H1 (cell line): ENCODE data around the gene SWI5. TPM values are rescaled to one million over a fixed set of nuclear protein-coding genes. Genes with fewer than 3 reads are reported as not detected.

ENCODE experiments used
- BACH1 ChIP-seq: IDR thresholded peaks from 2 replicates; pipeline ENCODE4 v1.6.1; 2012; ENCODE audit warnings: low read length, improper control_type of control experiment
- CBX8 ChIP-seq: fragments of 300-800, 300-1000 bp; sonication (generic); IDR thresholded peaks from 2 replicates; pipeline ENCODE4 v1.7.1; 2016; ENCODE audit warnings: low read depth, low read length, borderline replicate concordance
- GABPA ChIP-seq: IDR thresholded peaks from 2 replicates; pipeline ENCODE4 v1.6.1; 2011; ENCODE audit warnings: mild to moderate bottlenecking, low read length, moderate library complexity, borderline replicate concordance; ENCODE audit not compliant: insufficient read depth
- JUND ChIP-seq: IDR thresholded peaks from 2 replicates; pipeline ENCODE4 v1.6.1; 2011; ENCODE audit warnings: mild to moderate bottlenecking, improper control_type of control experiment, low read length
- KDM5A ChIP-seq: fragments of 200-600 bp; IDR thresholded peaks from 2 replicates; pipeline ENCODE4 v1.7.1; 2012; ENCODE audit warnings: mild to moderate bottlenecking, low read length, inconsistent platforms, mixed read lengths
- POLR2A ChIP-seq, 2 experiments: IDR thresholded peaks; 1 replicate in 1 of 2; 2 replicates in 1 of 2; pipeline ENCODE4 v1.6.1; 2011; ENCODE audit warnings: low read depth in 2 of 2, low read length in 2 of 2, mild to moderate bottlenecking in 2 of 2; ENCODE audit errors: control extremely low read depth in 1 of 2
- POLR2AphosphoS5 ChIP-seq: IDR thresholded peaks from 2 replicates; pipeline ENCODE4 v1.6.1; 2011; ENCODE audit warnings: low read depth, low read length
- SIN3A ChIP-seq, 2 experiments: IDR thresholded peaks in 1 of 2; conservative IDR thresholded peaks in 1 of 2; 2 replicates each; pipeline ENCODE4 v1.6.1; 2011 to 2012; ENCODE audit warnings: low read length in 2 of 2, improper control_type of control experiment in 1 of 2, low read depth in 1 of 2, mild to moderate bottlenecking in 1 of 2
- YY1 ChIP-seq: IDR thresholded peaks from 2 replicates; pipeline ENCODE4 v1.6.1; 2011; ENCODE audit warnings: low read depth, mild to moderate bottlenecking, low read length
- polyA plus RNA-seq, 7 experiments: library from polyadenylated mRNA; depleted of rRNA in 3 of 7; stranded (reverse) in 5 of 7; unstranded in 2 of 7; fragments of >200 nt in 5 of 7; fragments of 200-250 nt in 2 of 7; gene quantifications; 1 replicate in 5 of 7; 2 replicates in 1 of 7; 4 replicates in 1 of 7; pipeline versions ENCODE4 v1.2.1 to v1.2.3, GENCODE V29; 2011 to 2013; ENCODE audit warnings: missing spikeins in 2 of 7, mixed read lengths in 2 of 7
- total RNA-seq: library from RNA; stranded (reverse); fragmentation: NEBNext Ultra II Directional; extraction: Animal tissue kit (Norgen Biotek cat#: 25700); gene quantifications from 2 replicates; pipeline ENCODE4 v1.2.1, GENCODE V29; 2021
- TF ChIP-seq, protein P1 (sequence below): fragments of 300-600 bp; sonication (generic); IDR thresholded peaks from 2 replicates; pipeline ENCODE4 v1.7.1; 2012; ENCODE audit warnings: low read length, moderate library complexity, mild to moderate bottlenecking, inconsistent platforms; ENCODE audit not compliant: insufficient replicate concordance
- TF ChIP-seq, protein P2 (sequence below): IDR thresholded peaks from 2 replicates; pipeline ENCODE4 v1.6.1; 2012; ENCODE audit warnings: low read length, inconsistent platforms

SWI5 gene
- total and polyA plus RNA-seq, 2 of the 8 experiments (the other 6 are each of a cell fraction or from before 2014, with no cell fraction given): 29.0 to 59.5 TPM

DNA sequence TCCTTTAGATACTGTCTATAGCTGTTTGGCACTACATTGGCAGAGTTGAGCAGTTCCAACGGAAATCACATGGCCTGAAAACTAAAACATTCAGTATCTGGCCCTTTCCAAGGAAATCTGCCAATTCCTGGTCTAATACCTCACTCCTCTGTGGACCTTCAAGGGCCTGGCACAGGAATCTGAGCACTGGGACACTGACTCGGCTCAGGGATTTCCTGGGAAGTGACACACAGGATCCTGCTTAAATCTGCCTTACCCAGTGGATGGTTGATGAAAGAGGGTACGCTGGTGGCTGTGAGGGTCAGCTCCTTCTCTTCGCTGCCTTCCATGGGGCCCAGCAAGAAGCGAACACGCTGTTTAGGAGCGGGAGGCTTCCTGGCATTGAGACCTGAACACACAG, 45.3 kb downstream of the SWI5 start (continued):
- TF ChIP-seq, protein P1, sequence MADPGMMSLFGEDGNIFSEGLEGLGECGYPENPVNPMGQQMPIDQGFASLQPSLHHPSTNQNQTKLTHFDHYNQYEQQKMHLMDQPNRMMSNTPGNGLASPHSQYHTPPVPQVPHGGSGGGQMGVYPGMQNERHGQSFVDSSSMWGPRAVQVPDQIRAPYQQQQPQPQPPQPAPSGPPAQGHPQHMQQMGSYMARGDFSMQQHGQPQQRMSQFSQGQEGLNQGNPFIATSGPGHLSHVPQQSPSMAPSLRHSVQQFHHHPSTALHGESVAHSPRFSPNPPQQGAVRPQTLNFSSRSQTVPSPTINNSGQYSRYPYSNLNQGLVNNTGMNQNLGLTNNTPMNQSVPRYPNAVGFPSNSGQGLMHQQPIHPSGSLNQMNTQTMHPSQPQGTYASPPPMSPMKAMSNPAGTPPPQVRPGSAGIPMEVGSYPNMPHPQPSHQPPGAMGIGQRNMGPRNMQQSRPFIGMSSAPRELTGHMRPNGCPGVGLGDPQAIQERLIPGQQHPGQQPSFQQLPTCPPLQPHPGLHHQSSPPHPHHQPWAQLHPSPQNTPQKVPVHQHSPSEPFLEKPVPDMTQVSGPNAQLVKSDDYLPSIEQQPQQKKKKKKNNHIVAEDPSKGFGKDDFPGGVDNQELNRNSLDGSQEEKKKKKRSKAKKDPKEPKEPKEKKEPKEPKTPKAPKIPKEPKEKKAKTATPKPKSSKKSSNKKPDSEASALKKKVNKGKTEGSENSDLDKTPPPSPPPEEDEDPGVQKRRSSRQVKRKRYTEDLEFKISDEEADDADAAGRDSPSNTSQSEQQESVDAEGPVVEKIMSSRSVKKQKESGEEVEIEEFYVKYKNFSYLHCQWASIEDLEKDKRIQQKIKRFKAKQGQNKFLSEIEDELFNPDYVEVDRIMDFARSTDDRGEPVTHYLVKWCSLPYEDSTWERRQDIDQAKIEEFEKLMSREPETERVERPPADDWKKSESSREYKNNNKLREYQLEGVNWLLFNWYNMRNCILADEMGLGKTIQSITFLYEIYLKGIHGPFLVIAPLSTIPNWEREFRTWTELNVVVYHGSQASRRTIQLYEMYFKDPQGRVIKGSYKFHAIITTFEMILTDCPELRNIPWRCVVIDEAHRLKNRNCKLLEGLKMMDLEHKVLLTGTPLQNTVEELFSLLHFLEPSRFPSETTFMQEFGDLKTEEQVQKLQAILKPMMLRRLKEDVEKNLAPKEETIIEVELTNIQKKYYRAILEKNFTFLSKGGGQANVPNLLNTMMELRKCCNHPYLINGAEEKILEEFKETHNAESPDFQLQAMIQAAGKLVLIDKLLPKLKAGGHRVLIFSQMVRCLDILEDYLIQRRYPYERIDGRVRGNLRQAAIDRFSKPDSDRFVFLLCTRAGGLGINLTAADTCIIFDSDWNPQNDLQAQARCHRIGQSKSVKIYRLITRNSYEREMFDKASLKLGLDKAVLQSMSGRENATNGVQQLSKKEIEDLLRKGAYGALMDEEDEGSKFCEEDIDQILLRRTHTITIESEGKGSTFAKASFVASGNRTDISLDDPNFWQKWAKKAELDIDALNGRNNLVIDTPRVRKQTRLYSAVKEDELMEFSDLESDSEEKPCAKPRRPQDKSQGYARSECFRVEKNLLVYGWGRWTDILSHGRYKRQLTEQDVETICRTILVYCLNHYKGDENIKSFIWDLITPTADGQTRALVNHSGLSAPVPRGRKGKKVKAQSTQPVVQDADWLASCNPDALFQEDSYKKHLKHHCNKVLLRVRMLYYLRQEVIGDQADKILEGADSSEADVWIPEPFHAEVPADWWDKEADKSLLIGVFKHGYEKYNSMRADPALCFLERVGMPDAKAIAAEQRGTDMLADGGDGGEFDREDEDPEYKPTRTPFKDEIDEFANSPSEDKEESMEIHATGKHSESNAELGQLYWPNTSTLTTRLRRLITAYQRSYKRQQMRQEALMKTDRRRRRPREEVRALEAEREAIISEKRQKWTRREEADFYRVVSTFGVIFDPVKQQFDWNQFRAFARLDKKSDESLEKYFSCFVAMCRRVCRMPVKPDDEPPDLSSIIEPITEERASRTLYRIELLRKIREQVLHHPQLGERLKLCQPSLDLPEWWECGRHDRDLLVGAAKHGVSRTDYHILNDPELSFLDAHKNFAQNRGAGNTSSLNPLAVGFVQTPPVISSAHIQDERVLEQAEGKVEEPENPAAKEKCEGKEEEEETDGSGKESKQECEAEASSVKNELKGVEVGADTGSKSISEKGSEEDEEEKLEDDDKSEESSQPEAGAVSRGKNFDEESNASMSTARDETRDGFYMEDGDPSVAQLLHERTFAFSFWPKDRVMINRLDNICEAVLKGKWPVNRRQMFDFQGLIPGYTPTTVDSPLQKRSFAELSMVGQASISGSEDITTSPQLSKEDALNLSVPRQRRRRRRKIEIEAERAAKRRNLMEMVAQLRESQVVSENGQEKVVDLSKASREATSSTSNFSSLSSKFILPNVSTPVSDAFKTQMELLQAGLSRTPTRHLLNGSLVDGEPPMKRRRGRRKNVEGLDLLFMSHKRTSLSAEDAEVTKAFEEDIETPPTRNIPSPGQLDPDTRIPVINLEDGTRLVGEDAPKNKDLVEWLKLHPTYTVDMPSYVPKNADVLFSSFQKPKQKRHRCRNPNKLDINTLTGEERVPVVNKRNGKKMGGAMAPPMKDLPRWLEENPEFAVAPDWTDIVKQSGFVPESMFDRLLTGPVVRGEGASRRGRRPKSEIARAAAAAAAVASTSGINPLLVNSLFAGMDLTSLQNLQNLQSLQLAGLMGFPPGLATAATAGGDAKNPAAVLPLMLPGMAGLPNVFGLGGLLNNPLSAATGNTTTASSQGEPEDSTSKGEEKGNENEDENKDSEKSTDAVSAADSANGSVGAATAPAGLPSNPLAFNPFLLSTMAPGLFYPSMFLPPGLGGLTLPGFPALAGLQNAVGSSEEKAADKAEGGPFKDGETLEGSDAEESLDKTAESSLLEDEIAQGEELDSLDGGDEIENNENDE: no peak
- TF ChIP-seq YY1: no peak
- no peak for TF ChIP-seq JUND
- no peak for TF ChIP-seq CBX8
- TF ChIP-seq, protein P2, sequence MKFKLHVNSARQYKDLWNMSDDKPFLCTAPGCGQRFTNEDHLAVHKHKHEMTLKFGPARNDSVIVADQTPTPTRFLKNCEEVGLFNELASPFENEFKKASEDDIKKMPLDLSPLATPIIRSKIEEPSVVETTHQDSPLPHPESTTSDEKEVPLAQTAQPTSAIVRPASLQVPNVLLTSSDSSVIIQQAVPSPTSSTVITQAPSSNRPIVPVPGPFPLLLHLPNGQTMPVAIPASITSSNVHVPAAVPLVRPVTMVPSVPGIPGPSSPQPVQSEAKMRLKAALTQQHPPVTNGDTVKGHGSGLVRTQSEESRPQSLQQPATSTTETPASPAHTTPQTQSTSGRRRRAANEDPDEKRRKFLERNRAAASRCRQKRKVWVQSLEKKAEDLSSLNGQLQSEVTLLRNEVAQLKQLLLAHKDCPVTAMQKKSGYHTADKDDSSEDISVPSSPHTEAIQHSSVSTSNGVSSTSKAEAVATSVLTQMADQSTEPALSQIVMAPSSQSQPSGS: no peak
- TF ChIP-seq KDM5A: no peak
- no peak for TF ChIP-seq POLR2AphosphoS5
- no peak for TF ChIP-seq SIN3A (conservative IDR thresholded peaks at IDR 0.05 in 1 of 2, IDR thresholded peaks at IDR 0.05 in 1 of 2; ENCODE audit: low read depth in 1 of 2, low read length in 2 of 2)
- no peak for TF ChIP-seq POLR2A (IDR thresholded peaks at IDR 0.05; ENCODE audit: control extremely low read depth in 1 of 2, low read depth in 2 of 2, low read length in 2 of 2)
- no peak for TF ChIP-seq BACH1
- no peak for TF ChIP-seq GABPA
